ENCODE data around the gene RNF181. TPM values are rescaled to one million over a fixed set of nuclear protein-coding genes. Genes with fewer than 3 reads are reported as not detected.

Gene RNF181
- total and polyA plus RNA-seq, 2 of the 13 experiments (the other 11 are each of a cell fraction or from before 2014, with no cell fraction given) = 224 to 578 TPM

DNA sequence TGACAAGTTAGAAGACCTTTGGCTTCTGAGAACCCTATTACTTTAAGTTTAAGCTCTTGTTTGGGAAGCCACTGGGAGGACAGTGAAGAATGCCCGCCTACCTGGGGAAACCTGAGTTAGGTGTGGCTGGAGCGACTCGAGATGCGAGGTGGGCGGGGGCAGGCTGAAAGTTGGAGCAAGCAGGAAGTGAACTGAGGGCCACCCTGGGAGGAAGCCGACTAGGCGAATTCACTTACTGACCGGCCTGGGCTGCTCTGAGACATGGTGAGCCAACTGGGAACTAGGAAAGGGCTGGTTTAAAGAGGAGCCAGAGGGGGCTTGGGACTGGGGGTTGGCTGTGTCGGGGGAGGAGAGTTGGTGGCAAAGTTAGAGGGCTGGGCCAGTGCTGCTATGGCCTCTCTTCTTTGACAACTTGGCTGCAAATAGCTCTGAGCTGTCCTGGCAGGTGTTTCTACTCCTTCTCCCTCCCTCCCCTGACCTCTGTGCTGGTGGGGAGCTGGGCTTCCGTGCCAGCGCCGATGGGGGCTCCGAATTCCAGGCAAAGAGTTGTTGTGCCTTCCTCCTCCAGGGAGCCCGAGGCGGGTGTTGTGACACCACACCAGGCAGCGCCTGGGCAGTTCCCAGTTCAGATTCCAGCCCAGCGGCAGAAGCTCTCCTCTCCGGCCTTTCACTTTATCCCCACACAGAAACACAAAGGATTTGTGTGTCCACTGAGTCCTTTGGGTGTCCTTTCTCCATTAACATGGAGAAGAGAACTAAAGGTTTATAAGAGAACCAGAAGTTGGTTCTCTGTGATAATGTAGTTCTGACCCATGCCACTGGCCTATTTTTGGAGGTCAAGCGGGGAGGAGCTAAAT lies 17.9 kb upstream of the RNF181 start, which contains the start of gene VAMP8:
TSS of gene VAMP8 (plus strand) at position 201 of the 857 bp plus-strand sequence. CDS start at position 262, 61 bp downstream.
- Histone ChIP-seq H2AFZ (ENCODE audit: low read length) (peak within 1 kb of the TSS; percentile 84), H3K4me1 (ENCODE audit: insufficient read depth, low read length) (peaks cover 58% of the 10 kb centered on the region)
- WGBS (ENCODE audit: low lambda C conversion rate) = 2% methylated on average over 19 of the region's 19 CpGs
- TF ChIP-seq MTA1 (CRISPR knock-in tag; IDR thresholded peaks at IDR 0.05; ENCODE audit: borderline replicate concordance) (peak; percentile 76; the same call in 1 of the 2 replicates), RFX3 (CRISPR knock-in tag; IDR thresholded peaks at IDR 0.05) (no peak), ZNF629 (CRISPR knock-in tag; conservative IDR thresholded peaks at IDR 0.05) (no peak), REXO4 (CRISPR knock-in tag; IDR thresholded peaks at IDR 0.05; ENCODE audit: borderline replicate concordance) (no peak), XRCC5 (optimal IDR thresholded peaks at IDR 0.05; ENCODE audit: low read length) (no peak), ZEB1 (IDR thresholded peaks at IDR 0.05; ENCODE audit: insufficient replicate concordance, low read depth) (peak; percentile 94), SALL1 (CRISPR knock-in tag; IDR thresholded peaks at IDR 0.05) (peak; percentile 57), MAFG (CRISPR knock-in tag; IDR thresholded peaks at IDR 0.05) (no peak), TMF1 (CRISPR knock-in tag; IDR thresholded peaks at IDR 0.05; ENCODE audit: low read depth) (no peak), NFRKB (IDR thresholded peaks at IDR 0.05) (no peak), SOX13 (IDR thresholded peaks at IDR 0.05) (no peak), SOX13 (CRISPR knock-in tag; conservative IDR thresholded peaks at IDR 0.05 in 1 of 2, IDR thresholded peaks at IDR 0.05 in 1 of 2) (no peak), FOSL2 (CRISPR knock-in tag; IDR thresholded peaks at IDR 0.05) (no peak), MXD4 (CRISPR knock-in tag; IDR thresholded peaks at IDR 0.05) (0 out of 2 replicates have a peak, but pooled peaks have one; percentile 21), IKZF1 (IDR thresholded peaks at IDR 0.05) (no peak), PHF8 (CRISPR knock-in tag; IDR thresholded peaks at IDR 0.05) (peak; percentile 58), ZSCAN29 (CRISPR knock-in tag; conservative IDR thresholded peaks at IDR 0.05) (no peak), TAF1 (CRISPR knock-in tag; IDR thresholded peaks at IDR 0.05) (peak; percentile 46; the same call in 1 of the 2 replicates), ZGPAT (CRISPR knock-in tag; IDR thresholded peaks at IDR 0.05) (no peak; the same call in 1 of the 2 replicates)
- TF ChIP-seq, protein P1, sequence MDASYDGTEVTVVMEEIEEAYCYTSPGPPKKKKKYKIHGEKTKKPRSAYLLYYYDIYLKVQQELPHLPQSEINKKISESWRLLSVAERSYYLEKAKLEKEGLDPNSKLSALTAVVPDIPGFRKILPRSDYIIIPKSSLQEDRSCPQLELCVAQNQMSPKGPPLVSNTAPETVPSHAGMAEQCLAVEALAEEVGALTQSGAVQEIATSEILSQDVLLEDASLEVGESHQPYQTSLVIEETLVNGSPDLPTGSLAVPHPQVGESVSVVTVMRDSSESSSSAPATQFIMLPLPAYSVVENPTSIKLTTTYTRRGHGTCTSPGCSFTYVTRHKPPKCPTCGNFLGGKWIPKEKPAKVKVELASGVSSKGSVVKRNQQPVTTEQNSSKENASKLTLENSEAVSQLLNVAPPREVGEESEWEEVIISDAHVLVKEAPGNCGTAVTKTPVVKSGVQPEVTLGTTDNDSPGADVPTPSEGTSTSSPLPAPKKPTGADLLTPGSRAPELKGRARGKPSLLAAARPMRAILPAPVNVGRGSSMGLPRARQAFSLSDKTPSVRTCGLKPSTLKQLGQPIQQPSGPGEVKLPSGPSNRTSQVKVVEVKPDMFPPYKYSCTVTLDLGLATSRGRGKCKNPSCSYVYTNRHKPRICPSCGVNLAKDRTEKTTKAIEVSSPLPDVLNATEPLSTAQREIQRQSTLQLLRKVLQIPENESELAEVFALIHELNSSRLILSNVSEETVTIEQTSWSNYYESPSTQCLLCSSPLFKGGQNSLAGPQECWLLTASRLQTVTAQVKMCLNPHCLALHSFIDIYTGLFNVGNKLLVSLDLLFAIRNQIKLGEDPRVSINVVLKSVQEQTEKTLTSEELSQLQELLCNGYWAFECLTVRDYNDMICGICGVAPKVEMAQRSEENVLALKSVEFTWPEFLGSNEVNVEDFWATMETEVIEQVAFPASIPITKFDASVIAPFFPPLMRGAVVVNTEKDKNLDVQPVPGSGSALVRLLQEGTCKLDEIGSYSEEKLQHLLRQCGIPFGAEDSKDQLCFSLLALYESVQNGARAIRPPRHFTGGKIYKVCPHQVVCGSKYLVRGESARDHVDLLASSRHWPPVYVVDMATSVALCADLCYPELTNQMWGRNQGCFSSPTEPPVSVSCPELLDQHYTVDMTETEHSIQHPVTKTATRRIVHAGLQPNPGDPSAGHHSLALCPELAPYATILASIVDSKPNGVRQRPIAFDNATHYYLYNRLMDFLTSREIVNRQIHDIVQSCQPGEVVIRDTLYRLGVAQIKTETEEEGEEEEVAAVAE (CRISPR knock-in tag; IDR thresholded peaks at IDR 0.05; ENCODE audit: borderline replicate concordance) = no peak

More for the DNA sequence above, 17.9 kb upstream of the RNF181 start, which contains the start of gene VAMP8:
- peaks cover 0 to 7% of the 10 kb centered on the region in 2 experiments; a peak in 4 of 5 replicates for H3K36me3 ChIP-seq (replicated peaks in 1 of 2; ENCODE audit: control insufficient read depth in 1 of 2, insufficient read depth in 2 of 2, low read length in 2 of 2)
- H3K9me3 ChIP-seq (ENCODE audit: low read length) = no peaks in the 10 kb centered on the region
- POLR2A ChIA-PET = interaction anchor here (0.7 to 12.7 kb wide), 23 partner anchors 8 to 178 kb away, joined by 3 to 201 read pairs (median 8); partner anchors contain the start of genes C2orf68, GGCX, MAT2A and RNF181
- peak; percentile 15 for FAIRE-seq
- peak; percentile 86 for ATAC-seq
- peak; percentile 44 for DNase-seq (ENCODE audit: low spot score)
- peak within 1 kb of the TSS; percentile 80 for H3K9ac ChIP-seq (ENCODE audit: insufficient read depth, low read depth, low read length)
- H3K79me2 ChIP-seq (ENCODE audit: insufficient read depth, low read length) = peaks cover 12% of the 10 kb centered on the region
- H3K27ac ChIP-seq (ENCODE audit: extremely low read length, insufficient read depth, low read length) = peak within 1 kb of the TSS; percentile 64
- BruUV-seq (replicated peaks) = no TSS peak
- CTCF ChIA-PET (ENCODE audit: low intra/inter-chr PET ratio, low total read pairs) = no interaction called here
- intact Hi-C loops (cut with micrococcal nuclease; ENCODE audit: unreplicated experiment) = loop anchor here (1.0 to 2.0 kb wide), 3 partner anchors 8 to 25 kb away; partner anchors contain the start of genes GGCX and TMEM150A
- in situ Hi-C loops (cut with HindIII; ENCODE audit: extremely low pct_ligation_motif_present, low pct_unique_long_range_greater_than_20kb) = no loop called here
- H3K4me2 ChIP-seq (ENCODE audit: low read depth, low read length) = peak within 1 kb of the TSS; percentile 95
- H3K4me3 ChIP-seq (replicated peaks in 1 of 3; ENCODE audit: insufficient read depth in 1 of 3, low read depth in 2 of 3, low read length in 3 of 3) = peak within 1 kb of the TSS; percentile 79 to 90 (median 87)
- no peaks in the 10 kb centered on the region for H4K20me1 ChIP-seq (ENCODE audit: insufficient read depth, low read length)
- H3K27me3 ChIP-seq (ENCODE audit: control insufficient read depth in 1 of 2, insufficient read depth in 2 of 2, low read length in 2 of 2) = peaks cover 0 to 3% of the 10 kb centered on the region in 2 experiments; a peak in 2 of 5 replicates
